ENCODE measurements around the gene SCFD2. TPM values are rescaled to one million over a fixed set of nuclear protein-coding genes. Genes with fewer than 3 reads are reported as not detected.

The SCFD2 gene
- total and polyA plus RNA-seq, 4 donors, result 4.3 to 28.8 (median 7.4) TPM

DNA sequence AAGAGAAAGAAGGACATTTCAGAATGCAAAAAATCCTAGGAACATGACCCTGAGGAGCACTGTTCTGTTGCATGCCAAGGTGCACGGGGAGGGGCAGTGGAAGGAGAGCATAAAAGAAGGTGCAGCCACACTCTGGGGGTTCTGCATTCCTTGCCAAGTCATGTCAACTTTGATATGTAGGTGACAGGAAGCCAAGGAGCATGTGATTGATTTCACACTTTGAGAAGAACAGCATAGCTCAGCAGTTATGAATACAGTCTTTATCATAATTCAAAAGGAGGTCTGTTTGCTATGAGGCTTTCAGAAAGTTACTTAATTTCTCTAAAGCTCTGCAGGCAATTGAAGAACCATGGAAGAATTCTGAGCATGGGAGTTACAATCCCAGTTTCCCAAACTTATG is 50.6 kb downstream of the SCFD2 start:
- Histone ChIP-seq H3K9ac (ENCODE audit: low read depth in 1 of 2, low read length in 2 of 2) (no peak overlapping the region), H3K4me1 (ENCODE audit: control insufficient read depth in 4 of 4, insufficient read depth in 4 of 4, low read length in 3 of 4) (no peaks in the 10 kb centered on the region), H3K27ac (ENCODE audit: low read depth in 1 of 2, low read length in 2 of 2) (no peak overlapping the region), H3K36me3 (ENCODE audit: control insufficient read depth in 4 of 4, insufficient read depth in 3 of 4, low read depth in 1 of 4, low read length in 3 of 4) (peaks cover 0 to 2% (median under 1%) of the 10 kb centered on the region in 4 donors), H3K27me3 (ENCODE audit: control insufficient read depth in 4 of 4, insufficient read depth in 4 of 4, low read length in 3 of 4) (no peaks in the 10 kb centered on the region), H3K4me3 (ENCODE audit: low read depth in 1 of 3, low read length in 3 of 3) (no peak overlapping the region), H3K9me3 (ENCODE audit: control insufficient read depth in 4 of 4, low read length in 3 of 4) (no peaks in the 10 kb centered on the region)
- WGBS, result 65% methylated on average over 1 of the region's 1 CpG
- no peak for DNase-seq (ENCODE audit: low spot score)
- TF ChIP-seq TAF1 (conservative IDR thresholded peaks at IDR 0.05) (no peak), SP1 (IDR thresholded peaks at IDR 0.05) (no peak), EGR1 (IDR thresholded peaks at IDR 0.05; ENCODE audit: low read depth in 2 of 2) (no peak), JUND (IDR thresholded peaks at IDR 0.05) (no peak), REST (IDR thresholded peaks at IDR 0.05) (no peak), HNF4A (conservative IDR thresholded peaks at IDR 0.05) (no peak), YY1 (IDR thresholded peaks at IDR 0.05) (no peak), GABPA (IDR thresholded peaks at IDR 0.05 in 1 of 2, conservative IDR thresholded peaks at IDR 0.05 in 1 of 2) (no peak), FOXA2 (IDR thresholded peaks at IDR 0.05) (no peak), ZBTB33 (IDR thresholded peaks at IDR 0.05) (no peak), RAD21 (IDR thresholded peaks at IDR 0.05) (no peak), HNF4G (IDR thresholded peaks at IDR 0.05) (no peak), NR2F2 (IDR thresholded peaks at IDR 0.05) (no peak), RXRA (IDR thresholded peaks at IDR 0.05) (no peak), ATF3 (IDR thresholded peaks at IDR 0.05) (no peak), FOXA1 (IDR thresholded peaks at IDR 0.05) (no peak), MAX (IDR thresholded peaks at IDR 0.05) (no peak)
- TF ChIP-seq, protein P1, sequence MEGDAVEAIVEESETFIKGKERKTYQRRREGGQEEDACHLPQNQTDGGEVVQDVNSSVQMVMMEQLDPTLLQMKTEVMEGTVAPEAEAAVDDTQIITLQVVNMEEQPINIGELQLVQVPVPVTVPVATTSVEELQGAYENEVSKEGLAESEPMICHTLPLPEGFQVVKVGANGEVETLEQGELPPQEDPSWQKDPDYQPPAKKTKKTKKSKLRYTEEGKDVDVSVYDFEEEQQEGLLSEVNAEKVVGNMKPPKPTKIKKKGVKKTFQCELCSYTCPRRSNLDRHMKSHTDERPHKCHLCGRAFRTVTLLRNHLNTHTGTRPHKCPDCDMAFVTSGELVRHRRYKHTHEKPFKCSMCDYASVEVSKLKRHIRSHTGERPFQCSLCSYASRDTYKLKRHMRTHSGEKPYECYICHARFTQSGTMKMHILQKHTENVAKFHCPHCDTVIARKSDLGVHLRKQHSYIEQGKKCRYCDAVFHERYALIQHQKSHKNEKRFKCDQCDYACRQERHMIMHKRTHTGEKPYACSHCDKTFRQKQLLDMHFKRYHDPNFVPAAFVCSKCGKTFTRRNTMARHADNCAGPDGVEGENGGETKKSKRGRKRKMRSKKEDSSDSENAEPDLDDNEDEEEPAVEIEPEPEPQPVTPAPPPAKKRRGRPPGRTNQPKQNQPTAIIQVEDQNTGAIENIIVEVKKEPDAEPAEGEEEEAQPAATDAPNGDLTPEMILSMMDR (IDR thresholded peaks at IDR 0.05; ENCODE audit: low read depth, low read length, missing input control), result no peak
